Gastrocnemius medialis (tissue), 4 donors: ENCODE results near the gene NDN. TPM values are rescaled to one million over a fixed set of nuclear protein-coding genes. Genes with fewer than 3 reads are reported as not detected.

ENCODE experiments used
- ATAC-seq, 2 donors: fragments of 150-250 bp; one replicate each; pipeline ENCODE4 v1.9.1; 2016
- DNase-seq, 2 donors: peaks; one replicate each; pipeline ENCODE4 v3.0.0-alpha.2; 2019
- H3K27ac ChIP-seq, 4 donors: fragments of 200-600 bp; sonication (generic); 1 replicate in 1 of 4; 2 replicates in 3 of 4; pipeline ENCODE4 v1.5.1; 2016 to 2018; ENCODE audit warnings: mild to moderate bottlenecking in 2 of 4, moderate library complexity in 1 of 4
- H3K27me3 ChIP-seq, 3 donors: fragments of 200-600 bp; sonication (generic) in 2 of 3; 1 replicate in 1 of 3; 2 replicates in 2 of 3; pipeline versions ENCODE4 v1.5.1 to v1.6.0; 2016 to 2019; ENCODE audit warnings: mild to moderate bottlenecking in 1 of 3, moderate library complexity in 1 of 3
- H3K36me3 ChIP-seq, 2 donors: fragments of 200-600 bp; sonication (generic) in 1 of 2; one replicate each; pipeline ENCODE4 v1.5.1; 2017 to 2018
- H3K4me1 ChIP-seq, 2 donors: fragments of 200-600 bp; sonication (generic) in 1 of 2; one replicate each; pipeline ENCODE4 v1.5.1; 2016 to 2017; ENCODE audit warnings: mild to moderate bottlenecking in 2 of 2
- H3K4me3 ChIP-seq, 4 donors: fragments of 200-600 bp; sonication (generic) in 3 of 4; 1 replicate in 1 of 4; 2 replicates in 3 of 4; pipeline ENCODE4 v1.5.1; 2016 to 2019; ENCODE audit warnings: mild to moderate bottlenecking in 2 of 4
- H3K9me3 ChIP-seq, 3 donors: fragments of 200-600 bp; sonication (generic) in 2 of 3; 1 replicate in 1 of 3; 2 replicates in 2 of 3; pipeline ENCODE4 v1.5.1; 2016 to 2019
- POLR2A ChIP-seq, 2 donors: fragments of 450-650 bp; IDR thresholded peaks; one replicate each; pipeline ENCODE4 v1.6.1; 2017; ENCODE audit warnings: antibody characterized with exemption in 2 of 2, mild to moderate bottlenecking in 2 of 2, moderate library complexity in 2 of 2
- in situ Hi-C, 4 donors: fragments of 200-750 bp; cut with MboI; loops; one replicate each; pipeline versions ENCODE4 v1.15.0 to v1.8.0; 2017; ENCODE audit warnings: low sequenced_read_pairs in 4 of 4
- intact Hi-C: fragments of 100-400 bp; cut with DNase I; formaldehyde crosslinking; loops from one replicate; pipeline ENCODE4 v1.15.1; 2023; ENCODE audit warnings: low total_unique reads
- total RNA-seq, 4 donors: library from RNA; depleted of rRNA; stranded (reverse); fragments of >200 nt; gene quantifications; one replicate each; pipeline versions ENCODE4 v1.1.0 to v1.2.3, GENCODE V29; 2016
- TF ChIP-seq, protein P1 (sequence below), 5 experiments: fragments of 450-650 bp in 3 of 5; fragments of 200-600 bp in 2 of 5; sonication (generic) in 2 of 5; IDR thresholded peaks in 4 of 5; conservative IDR thresholded peaks in 1 of 5; 1 replicate in 4 of 5; 2 replicates in 1 of 5; pipeline ENCODE4 v1.5.1; 2016 to 2019; ENCODE audit warnings: antibody characterized with exemption in 5 of 5, mild to moderate bottlenecking in 3 of 5, moderate library complexity in 3 of 5

Gene NDN
- total RNA-seq, 4 donors from 2014 or later: 8.9 to 12.4 (median 12.2) TPM

DNA sequence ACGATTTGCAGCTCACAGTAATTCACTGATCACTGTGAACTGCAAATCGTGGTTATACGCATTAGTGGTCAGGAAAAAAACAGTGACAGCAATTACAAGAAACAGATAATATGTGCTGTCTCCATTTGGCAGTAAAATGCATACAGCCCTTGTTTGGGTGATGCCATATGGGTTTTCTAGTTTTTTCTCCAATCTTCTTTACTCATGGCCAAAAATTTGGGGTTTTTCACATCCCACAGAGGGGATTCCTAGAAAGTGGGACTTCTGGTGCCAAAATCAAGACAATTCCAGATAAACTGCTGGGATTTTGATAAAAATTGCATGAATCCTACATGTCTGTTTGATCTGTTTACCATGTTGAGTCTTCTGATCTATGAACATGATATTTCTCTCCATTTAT, 15.6 kb downstream of the NDN start:
- Histone ChIP-seq H3K4me1 (no peaks in the 10 kb centered on the region), H3K9me3 (no peaks in the 10 kb centered on the region), H3K27ac (no peak overlapping the region), H3K27me3 (no peaks in the 10 kb centered on the region), H3K4me3 (no peak overlapping the region), H3K36me3 (no peaks in the 10 kb centered on the region)
- no peak for TF ChIP-seq POLR2A (IDR thresholded peaks at IDR 0.05)
- TF ChIP-seq, protein P1, sequence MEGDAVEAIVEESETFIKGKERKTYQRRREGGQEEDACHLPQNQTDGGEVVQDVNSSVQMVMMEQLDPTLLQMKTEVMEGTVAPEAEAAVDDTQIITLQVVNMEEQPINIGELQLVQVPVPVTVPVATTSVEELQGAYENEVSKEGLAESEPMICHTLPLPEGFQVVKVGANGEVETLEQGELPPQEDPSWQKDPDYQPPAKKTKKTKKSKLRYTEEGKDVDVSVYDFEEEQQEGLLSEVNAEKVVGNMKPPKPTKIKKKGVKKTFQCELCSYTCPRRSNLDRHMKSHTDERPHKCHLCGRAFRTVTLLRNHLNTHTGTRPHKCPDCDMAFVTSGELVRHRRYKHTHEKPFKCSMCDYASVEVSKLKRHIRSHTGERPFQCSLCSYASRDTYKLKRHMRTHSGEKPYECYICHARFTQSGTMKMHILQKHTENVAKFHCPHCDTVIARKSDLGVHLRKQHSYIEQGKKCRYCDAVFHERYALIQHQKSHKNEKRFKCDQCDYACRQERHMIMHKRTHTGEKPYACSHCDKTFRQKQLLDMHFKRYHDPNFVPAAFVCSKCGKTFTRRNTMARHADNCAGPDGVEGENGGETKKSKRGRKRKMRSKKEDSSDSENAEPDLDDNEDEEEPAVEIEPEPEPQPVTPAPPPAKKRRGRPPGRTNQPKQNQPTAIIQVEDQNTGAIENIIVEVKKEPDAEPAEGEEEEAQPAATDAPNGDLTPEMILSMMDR (IDR thresholded peaks at IDR 0.05 in 4 of 5, conservative IDR thresholded peaks at IDR 0.05 in 1 of 5): no peak
- in situ Hi-C loops (no loop called here), intact Hi-C loops (no loop called here)
- DNase-seq: no peak
- ATAC-seq: no peak

DNA sequence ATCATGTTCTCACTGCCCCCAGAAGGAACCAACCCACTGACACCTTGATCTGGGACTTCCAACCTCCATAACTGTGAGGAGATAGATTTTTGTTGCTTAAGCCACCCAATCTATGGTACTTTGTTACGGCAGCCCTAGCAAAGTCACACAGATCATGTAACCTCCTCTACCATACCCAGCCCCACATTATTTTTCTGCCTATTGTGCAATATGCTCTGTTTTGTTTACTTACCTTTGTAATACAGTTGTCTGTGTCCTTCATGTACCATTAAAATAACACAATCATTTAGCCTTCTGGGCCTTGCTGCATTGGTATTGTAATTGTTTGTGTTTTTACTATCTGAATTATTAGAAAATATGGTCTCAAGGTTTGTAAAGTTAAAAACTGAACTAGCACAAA, 16.1 kb downstream of the NDN start:
- intact Hi-C loops (no loop called here), in situ Hi-C loops (no loop called here)
- no peak overlapping the region for H3K4me3 ChIP-seq
- no peaks in the 10 kb centered on the region for H3K9me3 ChIP-seq
- H3K36me3 ChIP-seq: no peaks in the 10 kb centered on the region
- no peak overlapping the region for H3K27ac ChIP-seq
- H3K4me1 ChIP-seq: no peaks in the 10 kb centered on the region
- no peak for TF ChIP-seq POLR2A (IDR thresholded peaks at IDR 0.05)
- TF ChIP-seq, protein P1 (IDR thresholded peaks at IDR 0.05 in 4 of 5, conservative IDR thresholded peaks at IDR 0.05 in 1 of 5): no peak
- no peaks in the 10 kb centered on the region for H3K27me3 ChIP-seq
- no peak for ATAC-seq
- no peak for DNase-seq

GRCh38 chr15:23663232-23663631, 23.9 kb downstream of the NDN start:
- TF ChIP-seq POLR2A (IDR thresholded peaks at IDR 0.05): no peak
- TF ChIP-seq, protein P1 (IDR thresholded peaks at IDR 0.05 in 4 of 5, conservative IDR thresholded peaks at IDR 0.05 in 1 of 5): no peak
- in situ Hi-C loops (no loop called here), intact Hi-C loops (no loop called here)
- no peaks in the 10 kb centered on the region for H3K27me3 ChIP-seq
- no peak overlapping the region for H3K27ac ChIP-seq
- ATAC-seq (no peak), DNase-seq (no peak)
- no peak overlapping the region for H3K4me3 ChIP-seq
- H3K4me1 ChIP-seq: no peaks in the 10 kb centered on the region
- H3K36me3 ChIP-seq: no peaks in the 10 kb centered on the region
- no peaks in the 10 kb centered on the region for H3K9me3 ChIP-seq

GRCh38 chr15:23648920-23649515, 38.1 kb downstream of the NDN start:
- intact Hi-C loops: loop anchor here (5.0 kb wide), 1 partner anchor 218 kb away; no protein-coding TSS in a partner anchor

More at GRCh38 chr15:23648920-23649515, 38.1 kb downstream of the NDN start:
- ATAC-seq (no peak), DNase-seq (no peak)
- no peaks in the 10 kb centered on the region for H3K36me3 ChIP-seq
- peaks cover 0 to 4% (median 0%) of the 10 kb centered on the region in 3 donors for H3K27me3 ChIP-seq
- H3K4me1 ChIP-seq: no peaks in the 10 kb centered on the region
- H3K9me3 ChIP-seq: no peaks in the 10 kb centered on the region
- H3K27ac ChIP-seq: no peak overlapping the region
- TF ChIP-seq POLR2A (IDR thresholded peaks at IDR 0.05): no peak
- TF ChIP-seq, protein P1 (IDR thresholded peaks at IDR 0.05 in 4 of 5, conservative IDR thresholded peaks at IDR 0.05 in 1 of 5): peak in 2 of 5 experiments; percentile 13 to 32
- in situ Hi-C loops: loop anchor here (25.0 kb wide), 1 partner anchor 213 kb away; no protein-coding TSS in a partner anchor
- no peak overlapping the region for H3K4me3 ChIP-seq
